IPS-20b (cell line): Measurements from ENCODE around the gene CSRP3.

Experiments
- H3K27ac ChIP-seq: one replicate; pipeline ENCODE4 v1.5.1; 2013; ENCODE audit warnings: low read length
- H3K27me3 ChIP-seq: 2 replicates; pipeline ENCODE4 v1.6.1; 2013; ENCODE audit warnings: mild to moderate bottlenecking, low read length, inconsistent platforms; ENCODE audit not compliant: insufficient read depth
- H3K36me3 ChIP-seq: 2 replicates; pipeline ENCODE4 v1.6.1; 2013; ENCODE audit warnings: low read depth, mild to moderate bottlenecking, inconsistent platforms, low read length, moderate library complexity; ENCODE audit not compliant: insufficient read depth
- H3K4me1 ChIP-seq: 2 replicates; pipeline ENCODE4 v1.6.1; 2013; ENCODE audit warnings: mild to moderate bottlenecking, control low read depth, inconsistent platforms, low read length, moderate library complexity; ENCODE audit not compliant: insufficient read depth
- H3K4me3 ChIP-seq: 2 replicates; pipeline ENCODE4 v1.5.1; 2013; ENCODE audit warnings: mild to moderate bottlenecking, low read length, inconsistent platforms
- H3K9ac ChIP-seq: 2 replicates; pipeline ENCODE4 v1.6.1; 2013; ENCODE audit warnings: low read depth, mild to moderate bottlenecking, inconsistent platforms, low read length, moderate library complexity
- H3K9me3 ChIP-seq: 2 replicates; pipeline ENCODE4 v1.6.1; 2013; ENCODE audit warnings: mild to moderate bottlenecking, low read depth, low read length, inconsistent platforms; ENCODE audit not compliant: insufficient read depth

The CSRP3 gene

GRCh38 chr11:19199771-19200170, 2.0 kb downstream of the CSRP3 start:
- H3K27me3 ChIP-seq: no peaks in the 10 kb centered on the region
- H3K9me3 ChIP-seq: peaks cover 8% of the 10 kb centered on the region; the same call in 1 of the 2 replicates
- H3K36me3 ChIP-seq: no peaks in the 10 kb centered on the region
- H3K27ac ChIP-seq: no peak overlapping the region
- no peaks in the 10 kb centered on the region for H3K4me1 ChIP-seq
- H3K9ac ChIP-seq: no peak overlapping the region
- no peak overlapping the region for H3K4me3 ChIP-seq

GRCh38 chr11:19199048-19199447, 2.7 kb downstream of the CSRP3 start:
- peaks cover 8% of the 10 kb centered on the region; the same call in 1 of the 2 replicates for H3K9me3 ChIP-seq
- no peak overlapping the region for H3K4me3 ChIP-seq
- no peaks in the 10 kb centered on the region for H3K36me3 ChIP-seq
- H3K27ac ChIP-seq: no peak overlapping the region
- no peaks in the 10 kb centered on the region for H3K4me1 ChIP-seq
- no peaks in the 10 kb centered on the region for H3K27me3 ChIP-seq
- no peak overlapping the region for H3K9ac ChIP-seq

GRCh38 chr11:19196432-19196831, 5.4 kb downstream of the CSRP3 start:
- no peaks in the 10 kb centered on the region for H3K4me1 ChIP-seq
- H3K27ac ChIP-seq: no peak overlapping the region
- peaks cover 4% of the 10 kb centered on the region; the same call in 1 of the 2 replicates for H3K27me3 ChIP-seq
- H3K4me3 ChIP-seq: no peak overlapping the region
- H3K9ac ChIP-seq: no peak overlapping the region
- H3K9me3 ChIP-seq: peaks cover 8% of the 10 kb centered on the region; the same call in 1 of the 2 replicates
- no peaks in the 10 kb centered on the region for H3K36me3 ChIP-seq

GRCh38 chr11:19194620-19195308, 7.0 kb downstream of the CSRP3 start:
- Histone ChIP-seq H3K9ac (no peak overlapping the region), H3K4me3 (no peak overlapping the region), H3K27ac (no peak overlapping the region), H3K4me1 (no peaks in the 10 kb centered on the region), H3K27me3 (peaks cover 4% of the 10 kb centered on the region; the same call in 1 of the 2 replicates), H3K36me3 (no peaks in the 10 kb centered on the region), H3K9me3 (no peaks in the 10 kb centered on the region)

GRCh38 chr11:19193916-19194315, 7.9 kb downstream of the CSRP3 start:
- H3K27ac ChIP-seq: no peak overlapping the region
- H3K9me3 ChIP-seq: no peaks in the 10 kb centered on the region
- no peaks in the 10 kb centered on the region for H3K4me1 ChIP-seq
- H3K4me3 ChIP-seq: no peak overlapping the region
- H3K27me3 ChIP-seq: peaks cover 4% of the 10 kb centered on the region; the same call in 1 of the 2 replicates
- H3K36me3 ChIP-seq: no peaks in the 10 kb centered on the region
- H3K9ac ChIP-seq: no peak overlapping the region

- Histone ChIP-seq H3K36me3 (no peaks in the 10 kb centered on the region), H3K27me3 (peaks cover 4% of the 10 kb centered on the region; the same call in 1 of the 2 replicates)
Observed at GRCh38 chr11:19191530-19192169, 10.1 kb downstream of the CSRP3 start.

GRCh38 chr11:19187833-19188258, 13.9 kb downstream of the CSRP3 start:
- no peaks in the 10 kb centered on the region; the same call in 1 of the 2 replicates for H3K27me3 ChIP-seq
- H3K36me3 ChIP-seq: no peaks in the 10 kb centered on the region

More at GRCh38 chr11:19191530-19192169, 10.1 kb downstream of the CSRP3 start:
- H3K4me3 ChIP-seq: no peak overlapping the region
- H3K27ac ChIP-seq: no peak overlapping the region
- no peak overlapping the region for H3K9ac ChIP-seq
- no peaks in the 10 kb centered on the region for H3K9me3 ChIP-seq
- H3K4me1 ChIP-seq: no peaks in the 10 kb centered on the region

GRCh38 chr11:19187114-19187832, 14.5 kb downstream of the CSRP3 start:
- no peak overlapping the region for H3K27ac ChIP-seq
- no peaks in the 10 kb centered on the region; the same call in 1 of the 2 replicates for H3K27me3 ChIP-seq
- no peaks in the 10 kb centered on the region for H3K36me3 ChIP-seq
- no peak overlapping the region for H3K9ac ChIP-seq
- H3K9me3 ChIP-seq: no peaks in the 10 kb centered on the region
- H3K4me1 ChIP-seq: no peaks in the 10 kb centered on the region
- no peak overlapping the region for H3K4me3 ChIP-seq

More at GRCh38 chr11:19187833-19188258, 13.9 kb downstream of the CSRP3 start:
- Histone ChIP-seq H3K9ac (no peak overlapping the region), H3K4me3 (no peak overlapping the region), H3K9me3 (no peaks in the 10 kb centered on the region), H3K4me1 (no peaks in the 10 kb centered on the region), H3K27ac (no peak overlapping the region)

- H3K27me3 ChIP-seq: no peaks in the 10 kb centered on the region
- no peaks in the 10 kb centered on the region for H3K9me3 ChIP-seq
- no peaks in the 10 kb centered on the region for H3K4me1 ChIP-seq
- H3K9ac ChIP-seq: no peak overlapping the region
- H3K27ac ChIP-seq: no peak overlapping the region
- no peak overlapping the region for H3K4me3 ChIP-seq
- no peaks in the 10 kb centered on the region for H3K36me3 ChIP-seq
Observed at GRCh38 chr11:19185516-19186052, 16.2 kb downstream of the CSRP3 start.

- Histone ChIP-seq H3K27ac (no peak overlapping the region), H3K9ac (no peak overlapping the region), H3K36me3 (no peaks in the 10 kb centered on the region), H3K4me1 (no peaks in the 10 kb centered on the region), H3K4me3 (no peak overlapping the region), H3K27me3 (no peaks in the 10 kb centered on the region), H3K9me3 (no peaks in the 10 kb centered on the region)
Observed at GRCh38 chr11:19185036-19185435, 16.7 kb downstream of the CSRP3 start.

GRCh38 chr11:19183646-19184045, 18.1 kb downstream of the CSRP3 start:
- Histone ChIP-seq H3K9ac (no peak overlapping the region), H3K4me1 (no peaks in the 10 kb centered on the region), H3K9me3 (no peaks in the 10 kb centered on the region), H3K27ac (no peak overlapping the region), H3K27me3 (no peaks in the 10 kb centered on the region), H3K36me3 (no peaks in the 10 kb centered on the region), H3K4me3 (no peak overlapping the region)
